Astrocyte of the cerebellum (primary cell): Measurements from ENCODE around the gene CXXC5.
A peak's percentile ranks its signal among the peaks of the same experiment; 100 is the strongest.
"Not testable (repeated sequence)": the region's sequence is repeated elsewhere in the genome, so short reads cannot be mapped to it uniquely, and the experiment has no call there.

ENCODE experiments used
- DNase-seq: peaks from one replicate; pipeline ENCODE4 v3.0.0-alpha.2; 2011; ENCODE audit warnings: low read depth
- H3K4me3 ChIP-seq: 2 replicates; pipeline ENCODE4 v1.5.1; 2011; ENCODE audit warnings: mild to moderate bottlenecking, low read depth, low read length, moderate library complexity
- in situ Hi-C: cut with HindIII; loops from 2 replicates; pipeline ENCODE4 v1.10.0; 2017; ENCODE audit warnings: low sequenced_read_pairs
- TF ChIP-seq, protein P1 (sequence below): IDR thresholded peaks from 2 replicates; pipeline ENCODE4 v1.5.1; 2012; ENCODE audit warnings: low read length, low read depth, moderate library complexity, mild to moderate bottlenecking; ENCODE audit errors: missing control alignments

The CXXC5 gene

DNA sequence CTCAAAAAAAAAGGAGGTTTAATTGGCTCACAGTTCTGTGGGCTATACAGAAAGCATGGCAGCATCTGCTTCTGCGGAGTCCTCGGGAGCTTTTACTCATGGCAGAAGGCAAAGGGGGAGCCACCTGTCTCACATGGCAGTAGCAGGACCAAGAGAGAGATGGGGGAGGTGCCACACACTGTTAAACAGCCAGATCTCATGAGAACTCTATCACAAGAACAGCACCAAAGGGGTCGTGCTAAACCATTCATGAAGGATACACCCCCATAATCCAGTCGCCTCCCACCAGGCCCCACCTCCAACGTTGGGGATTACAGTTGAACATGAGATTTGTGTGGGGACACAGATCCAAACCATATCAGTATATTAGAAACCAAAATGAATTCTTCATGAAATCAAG is 28.3 kb upstream of the CXXC5 start:
- in situ Hi-C loops: no loop called here
- TF ChIP-seq, protein P1, sequence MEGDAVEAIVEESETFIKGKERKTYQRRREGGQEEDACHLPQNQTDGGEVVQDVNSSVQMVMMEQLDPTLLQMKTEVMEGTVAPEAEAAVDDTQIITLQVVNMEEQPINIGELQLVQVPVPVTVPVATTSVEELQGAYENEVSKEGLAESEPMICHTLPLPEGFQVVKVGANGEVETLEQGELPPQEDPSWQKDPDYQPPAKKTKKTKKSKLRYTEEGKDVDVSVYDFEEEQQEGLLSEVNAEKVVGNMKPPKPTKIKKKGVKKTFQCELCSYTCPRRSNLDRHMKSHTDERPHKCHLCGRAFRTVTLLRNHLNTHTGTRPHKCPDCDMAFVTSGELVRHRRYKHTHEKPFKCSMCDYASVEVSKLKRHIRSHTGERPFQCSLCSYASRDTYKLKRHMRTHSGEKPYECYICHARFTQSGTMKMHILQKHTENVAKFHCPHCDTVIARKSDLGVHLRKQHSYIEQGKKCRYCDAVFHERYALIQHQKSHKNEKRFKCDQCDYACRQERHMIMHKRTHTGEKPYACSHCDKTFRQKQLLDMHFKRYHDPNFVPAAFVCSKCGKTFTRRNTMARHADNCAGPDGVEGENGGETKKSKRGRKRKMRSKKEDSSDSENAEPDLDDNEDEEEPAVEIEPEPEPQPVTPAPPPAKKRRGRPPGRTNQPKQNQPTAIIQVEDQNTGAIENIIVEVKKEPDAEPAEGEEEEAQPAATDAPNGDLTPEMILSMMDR: no peak
- no peak overlapping the region for H3K4me3 ChIP-seq
- DNase-seq: no peak

DNA sequence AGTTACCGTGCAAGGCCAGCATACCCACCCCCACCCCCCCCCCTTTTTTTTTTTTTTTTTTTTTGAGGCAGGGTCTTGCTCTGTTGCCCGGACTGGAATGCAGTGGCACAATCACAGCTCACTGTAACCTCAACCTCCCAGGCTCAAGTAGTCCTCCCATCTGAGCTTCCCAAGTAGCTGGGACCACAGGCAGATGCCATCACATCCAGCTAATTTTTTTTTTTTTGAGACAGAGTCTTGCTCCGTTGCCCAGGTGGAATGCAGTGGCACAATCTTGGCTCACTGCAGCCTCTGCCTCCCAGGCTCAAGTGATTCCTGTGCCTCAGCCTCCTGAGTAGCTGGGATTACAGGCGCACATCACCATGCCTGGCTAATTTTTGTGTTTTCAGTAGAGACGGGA is 22.8 kb upstream of the CXXC5 start:
- H3K4me3 ChIP-seq, DNase-seq, in situ Hi-C loops: not testable (repeated sequence)

DNA sequence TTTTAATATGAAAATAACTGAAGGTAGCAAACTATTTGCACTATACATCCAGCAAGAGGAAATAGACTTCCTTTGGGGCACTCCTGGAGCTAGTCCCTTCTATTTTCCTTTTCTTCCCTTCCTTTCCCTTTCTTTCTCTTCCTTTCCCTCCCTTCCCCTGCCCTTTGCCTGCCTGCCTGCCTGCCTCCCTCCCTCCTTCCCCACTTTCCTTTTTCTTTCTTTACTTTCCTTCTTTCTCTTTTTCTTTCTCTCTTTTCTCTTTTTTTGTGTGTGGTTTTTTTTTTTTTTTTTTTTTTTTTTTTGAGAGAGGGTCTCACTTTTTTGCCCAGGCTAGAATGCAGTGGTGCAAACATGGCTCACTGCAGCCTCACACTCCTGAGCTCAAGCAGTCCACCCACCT is 17.3 kb upstream of the CXXC5 start:
- H3K4me3 ChIP-seq: no peak overlapping the region
- TF ChIP-seq, protein P1: no peak
- in situ Hi-C loops: loop anchor here (5.0 kb wide), 1 partner anchor 141 kb away; no protein-coding TSS in a partner anchor

DNA sequence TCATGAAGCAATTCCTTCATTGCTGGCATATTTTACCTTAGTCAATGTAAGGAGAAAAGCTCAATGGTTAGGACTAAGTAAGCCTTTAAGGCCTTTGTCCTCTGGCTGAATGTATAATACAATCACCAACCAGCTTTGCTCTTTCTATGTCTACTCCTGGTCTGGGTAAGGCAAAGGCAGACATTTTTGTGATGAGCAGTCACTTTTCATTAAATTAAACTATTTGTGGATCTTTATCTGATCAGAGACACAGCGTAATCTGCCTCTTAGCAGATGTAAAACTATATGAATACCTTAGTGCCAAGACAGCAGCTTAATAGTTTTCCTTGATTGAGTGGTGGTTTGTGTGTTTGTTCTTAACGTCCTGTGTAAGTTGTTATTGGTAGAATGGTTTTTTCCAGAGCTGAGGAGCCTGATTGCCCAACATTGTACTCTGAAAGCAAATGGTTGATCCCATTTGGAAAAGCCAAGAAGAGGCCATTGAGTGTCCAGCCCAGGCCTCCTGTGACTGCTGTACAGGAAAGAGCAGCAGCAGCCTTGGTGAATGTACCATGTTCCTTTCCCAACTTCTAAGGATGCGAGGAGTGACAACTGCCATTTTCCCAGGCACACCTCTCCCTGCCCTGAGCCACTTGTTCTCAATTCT is 16.5 kb upstream of the CXXC5 start:
- H3K4me3 ChIP-seq: no peak overlapping the region
- TF ChIP-seq, protein P1: no peak
- in situ Hi-C loops: loop anchor here (5.0 kb wide), 1 partner anchor 141 kb away; no protein-coding TSS in a partner anchor
- DNase-seq: no peak

More for the DNA sequence above, 17.3 kb upstream of the CXXC5 start:
- DNase-seq: no peak

DNA sequence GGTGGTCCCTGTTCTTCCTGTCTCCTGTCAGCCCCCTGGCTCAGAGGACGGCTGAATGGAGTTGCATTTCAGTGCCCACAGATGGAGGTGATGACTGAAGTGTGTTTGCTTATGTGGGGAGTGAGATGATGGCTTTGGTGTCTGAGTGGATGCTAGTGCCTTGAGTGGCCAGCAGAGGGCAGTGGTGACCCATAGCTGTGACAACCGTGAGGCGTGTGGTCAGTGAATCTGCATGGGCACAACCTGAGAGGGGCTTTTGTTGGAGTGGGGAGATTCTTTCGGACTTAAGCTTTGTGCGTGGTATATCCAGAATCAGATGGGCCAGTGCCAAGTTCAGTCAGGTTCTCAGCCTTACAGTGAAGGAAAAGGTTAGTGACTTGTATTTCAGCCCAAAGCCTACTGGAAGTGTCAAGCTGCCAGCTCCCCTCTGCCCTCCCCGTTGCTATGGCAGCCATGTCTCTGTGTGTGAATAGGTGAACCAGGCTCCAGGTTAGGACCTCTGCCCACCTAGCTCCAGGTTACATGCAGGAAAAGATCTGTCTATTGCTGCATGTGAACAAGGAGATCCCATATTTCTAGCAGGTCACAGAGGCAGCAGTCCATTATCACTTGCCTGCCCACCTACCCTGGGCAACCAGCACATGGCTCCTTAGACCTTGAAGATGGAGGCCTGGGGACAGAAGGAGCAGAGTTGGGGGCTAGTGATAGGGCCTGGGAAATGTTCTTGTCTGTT is 14.7 kb upstream of the CXXC5 start:
- DNase-seq: peak; percentile 62
- in situ Hi-C loops: loop anchor here (5.0 kb wide), 1 partner anchor 139 kb away; no protein-coding TSS in a partner anchor
- TF ChIP-seq, protein P1: peak; percentile 98
- no peak overlapping the region for H3K4me3 ChIP-seq

DNA sequence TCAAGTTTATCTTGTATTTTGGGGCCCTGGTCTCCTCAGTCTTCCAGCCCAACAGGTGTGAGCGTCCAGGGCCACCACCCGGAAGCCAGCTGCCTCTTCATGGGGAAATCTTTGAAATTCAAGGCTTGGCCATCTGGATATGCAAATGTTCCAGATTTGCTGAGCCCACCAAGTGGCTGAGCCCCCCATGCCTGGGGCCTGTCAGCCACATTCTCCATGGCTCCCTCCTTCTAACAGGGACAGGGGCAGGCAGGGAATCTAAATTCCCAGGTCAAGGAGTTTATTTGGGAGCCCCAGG is 14.2 kb upstream of the CXXC5 start:
- no peak overlapping the region for H3K4me3 ChIP-seq
- in situ Hi-C loops: loop anchor here (5.0 kb wide), 1 partner anchor 138 kb away; no protein-coding TSS in a partner anchor
- no peak for DNase-seq
- TF ChIP-seq, protein P1: no peak

DNA sequence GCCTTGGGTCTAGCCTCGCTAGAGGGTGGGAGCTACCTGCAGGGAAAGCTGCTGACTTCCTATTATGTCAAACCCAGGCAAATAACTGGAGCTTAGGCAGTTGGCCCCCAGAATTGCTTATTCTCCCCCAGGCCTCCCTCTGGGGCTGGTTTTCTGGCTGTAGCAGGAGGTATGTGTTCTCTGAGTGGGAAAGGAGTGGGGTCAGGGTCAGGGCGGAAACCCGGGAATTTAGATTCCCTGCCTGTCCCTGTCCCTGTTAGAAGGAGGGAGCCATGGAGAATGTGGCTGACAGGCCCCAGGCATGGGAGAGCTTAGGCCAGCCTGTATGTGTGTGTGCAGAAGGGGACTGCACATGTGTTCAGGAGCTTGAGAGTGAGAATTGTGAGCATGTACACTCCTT is 13.6 kb upstream of the CXXC5 start:
- in situ Hi-C loops: loop anchor here (5.0 kb wide), 1 partner anchor 138 kb away; no protein-coding TSS in a partner anchor
- H3K4me3 ChIP-seq: no peak overlapping the region
- DNase-seq: no peak
- TF ChIP-seq, protein P1: no peak
